Mesendoderm (in vitro differentiated cells): Measurements from ENCODE around the gene TOR1AIP1.

Experiments used
- DNase-seq: peaks from one replicate; pipeline ENCODE4 v3.0.0; 2013
- H2AK5ac ChIP-seq: 2 replicates; pipeline ENCODE4 v1.6.1; 2013; ENCODE audit warnings: low read length, inconsistent platforms
- H2BK120ac ChIP-seq: 2 replicates; pipeline ENCODE4 v1.6.1; 2013; ENCODE audit warnings: low read depth, mild to moderate bottlenecking, low read length, moderate library complexity, mixed read lengths
- H2BK15ac ChIP-seq: replicated peaks from 2 replicates; pipeline ENCODE4 v1.6.1; 2013; ENCODE audit warnings: low read depth, mild to moderate bottlenecking, moderate library complexity
- H2BK5ac ChIP-seq: 2 replicates; pipeline ENCODE4 v1.6.1; 2013; ENCODE audit warnings: low read length, inconsistent platforms
- H3K18ac ChIP-seq: 2 replicates; pipeline ENCODE4 v1.6.1; 2013; ENCODE audit warnings: mild to moderate bottlenecking, low read length, mixed read lengths
- H3K23ac ChIP-seq: one replicate; pipeline ENCODE4 v1.6.1; 2013; ENCODE audit warnings: low read length
- H3K27ac ChIP-seq: 2 replicates; pipeline ENCODE4 v1.5.1; 2013; ENCODE audit warnings: low read depth, mild to moderate bottlenecking, inconsistent platforms, low read length, moderate library complexity
- H3K27me3 ChIP-seq: 2 replicates; pipeline ENCODE4 v1.6.1; 2013; ENCODE audit warnings: low read length, control low read depth, mild to moderate bottlenecking, inconsistent platforms; ENCODE audit not compliant: insufficient read depth, poor library complexity
- H3K36me3 ChIP-seq: 2 replicates; pipeline ENCODE4 v1.6.1; 2013; ENCODE audit warnings: low read length, inconsistent platforms; ENCODE audit not compliant: control insufficient read depth, insufficient read depth
- H3K4ac ChIP-seq: one replicate; pipeline ENCODE4 v1.6.1; 2013; ENCODE audit warnings: low read depth, mild to moderate bottlenecking, low read length, moderate library complexity
- H3K4me1 ChIP-seq: 2 replicates; pipeline ENCODE4 v1.6.1; 2013; ENCODE audit warnings: low read depth, low read length, inconsistent platforms; ENCODE audit not compliant: control insufficient read depth
- H3K4me2 ChIP-seq: 2 replicates; pipeline ENCODE4 v1.6.1; 2013; ENCODE audit warnings: low read length
- H3K4me3 ChIP-seq: 2 replicates; pipeline ENCODE4 v1.5.1; 2013; ENCODE audit warnings: mild to moderate bottlenecking, low read length
- H3K56ac ChIP-seq: one replicate; pipeline ENCODE4 v1.6.1; 2013; ENCODE audit warnings: low read length
- H3K79me1 ChIP-seq: 2 replicates; pipeline ENCODE4 v1.6.1; 2013; ENCODE audit warnings: low read length, inconsistent platforms
- H3K79me2 ChIP-seq: 2 replicates; pipeline ENCODE4 v1.6.1; 2013; ENCODE audit warnings: mild to moderate bottlenecking, low read length; ENCODE audit not compliant: control insufficient read depth, insufficient read depth
- H3K9ac ChIP-seq: 2 replicates; pipeline ENCODE4 v1.6.1; 2013; ENCODE audit warnings: low read length, inconsistent platforms
- H4K5ac ChIP-seq: one replicate; pipeline ENCODE4 v1.6.1; 2013; ENCODE audit warnings: low read length
- H4K8ac ChIP-seq: one replicate; pipeline ENCODE4 v1.6.1; 2013; ENCODE audit warnings: low read depth, mild to moderate bottlenecking, control low read depth, low read length, moderate library complexity
- WGBS: extraction: QIAGEN DNeasy Blood & Tissue Kit; methylation state at CpG from one replicate; pipeline ENCODE4 v1.1.7; 2013; ENCODE audit warnings: low lambda C conversion rate, missing lambda C conversion rate; ENCODE audit not compliant: insufficient coverage; ENCODE audit errors: extremely low coverage; 5-methylcytosine and 5-hydroxymethylcytosine counted together

The TOR1AIP1 gene

DNA sequence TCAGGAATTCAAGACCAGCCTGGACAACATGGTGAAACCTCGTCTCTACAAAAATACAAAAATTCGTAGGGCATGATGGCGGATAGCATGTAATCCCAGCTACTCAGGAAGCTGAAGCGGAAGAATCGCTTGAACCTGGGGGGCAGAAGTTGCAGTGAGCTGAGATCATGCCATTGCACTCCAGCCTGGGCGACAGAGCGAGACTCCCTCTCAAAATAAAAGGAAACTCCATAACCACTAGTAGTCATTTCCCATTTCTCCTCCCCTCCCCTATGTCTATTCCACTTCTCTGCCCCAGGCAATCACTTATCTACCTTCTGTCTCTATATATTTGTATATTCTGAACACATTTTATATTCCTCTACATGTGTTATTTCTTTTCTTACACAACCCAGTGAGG is 68.6 kb downstream of the TOR1AIP1 start:
- Histone ChIP-seq H3K4me3 (no peak overlapping the region), H3K56ac (no peak overlapping the region), H2BK15ac (no peak overlapping the region), H3K9ac (no peak overlapping the region), H2AK5ac (no peak overlapping the region), H4K5ac (no peak overlapping the region), H3K27me3 (no peaks in the 10 kb centered on the region), H3K4ac (no peak overlapping the region), H3K4me2 (no peak overlapping the region), H3K27ac (no peak overlapping the region), H3K18ac (no peak overlapping the region), H3K36me3 (no peaks in the 10 kb centered on the region), H3K23ac (no peak overlapping the region), H3K4me1 (no peaks in the 10 kb centered on the region), H3K79me2 (peaks cover 7% of the 10 kb centered on the region), H3K79me1 (no peaks in the 10 kb centered on the region), H2BK120ac (no peak overlapping the region), H2BK5ac (no peak overlapping the region), H4K8ac (no peak overlapping the region)
- WGBS, result no CpG with 5 or more reads among the region's 7 CpGs
- DNase-seq, result no peak

GRCh38 chr1:179951383-179952144 is 69.5 kb downstream of the TOR1AIP1 start:
- Histone ChIP-seq H3K4me3 (no peak overlapping the region), H3K4me2 (no peak overlapping the region), H3K18ac (no peak overlapping the region), H4K5ac (no peak overlapping the region), H2AK5ac (no peak overlapping the region), H3K36me3 (no peaks in the 10 kb centered on the region), H3K79me2 (peaks cover 10% of the 10 kb centered on the region), H3K27ac (no peak overlapping the region), H4K8ac (no peak overlapping the region), H3K79me1 (no peaks in the 10 kb centered on the region), H2BK5ac (no peak overlapping the region), H3K56ac (no peak overlapping the region), H2BK120ac (no peak overlapping the region), H3K23ac (no peak overlapping the region), H3K4ac (no peak overlapping the region), H2BK15ac (no peak overlapping the region), H3K4me1 (no peaks in the 10 kb centered on the region), H3K27me3 (no peaks in the 10 kb centered on the region), H3K9ac (no peak overlapping the region)
- no CpG with 5 or more reads among the region's 10 CpGs for WGBS
- DNase-seq, result no peak

- no peak overlapping the region for H2AK5ac ChIP-seq
- no peak overlapping the region for H3K18ac ChIP-seq
- H2BK5ac ChIP-seq, result no peak overlapping the region
- H4K8ac ChIP-seq, result no peak overlapping the region
- no peak overlapping the region for H4K5ac ChIP-seq
- H2BK120ac ChIP-seq, result no peak overlapping the region
- no peak overlapping the region for H3K9ac ChIP-seq
- no peak for DNase-seq
- H3K4ac ChIP-seq, result no peak overlapping the region
- H3K4me2 ChIP-seq, result no peak overlapping the region
- no peak overlapping the region for H2BK15ac ChIP-seq
- H3K27me3 ChIP-seq, result no peaks in the 10 kb centered on the region
- H3K4me1 ChIP-seq, result no peaks in the 10 kb centered on the region
- no peaks in the 10 kb centered on the region for H3K79me1 ChIP-seq
- H3K4me3 ChIP-seq, result no peak overlapping the region
- H3K79me2 ChIP-seq, result peaks cover 10% of the 10 kb centered on the region
- H3K56ac ChIP-seq, result no peak overlapping the region
- H3K27ac ChIP-seq, result no peak overlapping the region
- H3K36me3 ChIP-seq, result no peaks in the 10 kb centered on the region
- H3K23ac ChIP-seq, result no peak overlapping the region
- no CpG with 5 or more reads among the region's 4 CpGs for WGBS
These were observed 70.1 kb downstream of the TOR1AIP1 start for GRCh38 chr1:179952186-179952585.

DNA sequence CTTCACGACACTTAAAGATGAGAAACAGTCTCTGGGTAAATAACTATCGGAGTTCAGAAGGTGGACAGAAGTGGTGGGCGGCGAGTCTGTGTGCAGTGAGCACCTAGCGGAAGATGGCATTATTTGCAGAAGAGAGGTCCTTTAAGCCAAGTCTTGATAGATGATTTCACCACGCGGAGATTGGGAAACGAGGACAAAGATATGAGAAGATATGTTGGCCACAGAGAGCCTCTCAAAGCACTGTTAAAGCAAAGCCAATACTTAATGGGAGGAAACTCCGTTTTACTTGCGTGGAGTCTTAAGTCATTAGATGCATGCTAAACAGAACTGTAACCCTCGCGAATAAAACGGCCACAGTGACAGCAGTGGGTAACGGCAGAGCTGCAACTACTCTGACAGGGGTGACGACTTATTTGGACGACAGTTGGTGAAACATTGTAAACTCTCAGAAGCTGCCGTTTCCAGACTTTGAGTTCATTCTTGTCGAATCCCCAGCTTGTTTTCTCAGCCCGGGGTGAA is 71.9 kb downstream of the TOR1AIP1 start:
- peak overlapping the region; percentile 39 for H3K4me3 ChIP-seq
- no peaks in the 10 kb centered on the region for H3K27me3 ChIP-seq
- H3K4me1 ChIP-seq, result no peaks in the 10 kb centered on the region
- no peak overlapping the region for H4K5ac ChIP-seq
- H3K9ac ChIP-seq, result peak overlapping the region; percentile 77
- H2BK5ac ChIP-seq, result no peak overlapping the region
- H3K18ac ChIP-seq, result no peak overlapping the region
- WGBS, result no CpG with 5 or more reads among the region's 19 CpGs
- DNase-seq, result no peak
- H3K23ac ChIP-seq, result no peak overlapping the region
- H3K4ac ChIP-seq, result no peak overlapping the region
- peak overlapping the region; percentile 73 for H3K56ac ChIP-seq
- H4K8ac ChIP-seq, result no peak overlapping the region
- H3K79me2 ChIP-seq, result peaks cover 18% of the 10 kb centered on the region
- H2AK5ac ChIP-seq, result no peak overlapping the region
- H3K27ac ChIP-seq, result no peak overlapping the region
- no peak overlapping the region for H2BK120ac ChIP-seq
- H3K36me3 ChIP-seq, result no peaks in the 10 kb centered on the region
- H3K79me1 ChIP-seq, result peaks cover 2% of the 10 kb centered on the region
- H3K4me2 ChIP-seq, result peak overlapping the region; percentile 39
- no peak overlapping the region for H2BK15ac ChIP-seq

GRCh38 chr1:179954493-179955286 is 72.6 kb downstream of the TOR1AIP1 start, which contains the start of gene CEP350:
TSS of gene CEP350 (plus strand) at chr1:179954810. CDS start at chr1:179986182, 31,372 bp downstream.
- no peak within 1 kb of the TSS for H3K23ac ChIP-seq
- H3K27me3 ChIP-seq, result no peaks in the 10 kb centered on the region
- peak within 1 kb of the TSS; percentile 97 for H3K56ac ChIP-seq
- H2BK15ac ChIP-seq, result no peak within 1 kb of the TSS
- H4K5ac ChIP-seq, result no peak within 1 kb of the TSS
- peak within 1 kb of the TSS; percentile 61 for H3K4me2 ChIP-seq
- peak; percentile 100 for DNase-seq
- peak within 1 kb of the TSS; percentile 83 for H3K4me3 ChIP-seq
- peak within 1 kb of the TSS; percentile 5 for H2BK120ac ChIP-seq
- H3K27ac ChIP-seq, result peak within 1 kb of the TSS; percentile 82
- H3K36me3 ChIP-seq, result no peaks in the 10 kb centered on the region
- peak within 1 kb of the TSS; percentile 67 for H2BK5ac ChIP-seq
- peak within 1 kb of the TSS; percentile 92 for H3K9ac ChIP-seq
- peaks cover 3% of the 10 kb centered on the region for H3K79me1 ChIP-seq
- H3K4ac ChIP-seq, result peak within 1 kb of the TSS; percentile 5
- no peak within 1 kb of the TSS for H4K8ac ChIP-seq
- H2AK5ac ChIP-seq, result no peak within 1 kb of the TSS
- H3K79me2 ChIP-seq, result peaks cover 19% of the 10 kb centered on the region
- WGBS, result no CpG with 5 or more reads among the region's 72 CpGs
- H3K18ac ChIP-seq, result peak within 1 kb of the TSS; percentile 24
- no peaks in the 10 kb centered on the region for H3K4me1 ChIP-seq
